ENCODE measurements around the gene ADRA2C.
"Not testable (repeated sequence)": the region's sequence is repeated elsewhere in the genome, so short reads cannot be mapped to it uniquely, and the experiment has no call there.

ADRA2C gene

DNA sequence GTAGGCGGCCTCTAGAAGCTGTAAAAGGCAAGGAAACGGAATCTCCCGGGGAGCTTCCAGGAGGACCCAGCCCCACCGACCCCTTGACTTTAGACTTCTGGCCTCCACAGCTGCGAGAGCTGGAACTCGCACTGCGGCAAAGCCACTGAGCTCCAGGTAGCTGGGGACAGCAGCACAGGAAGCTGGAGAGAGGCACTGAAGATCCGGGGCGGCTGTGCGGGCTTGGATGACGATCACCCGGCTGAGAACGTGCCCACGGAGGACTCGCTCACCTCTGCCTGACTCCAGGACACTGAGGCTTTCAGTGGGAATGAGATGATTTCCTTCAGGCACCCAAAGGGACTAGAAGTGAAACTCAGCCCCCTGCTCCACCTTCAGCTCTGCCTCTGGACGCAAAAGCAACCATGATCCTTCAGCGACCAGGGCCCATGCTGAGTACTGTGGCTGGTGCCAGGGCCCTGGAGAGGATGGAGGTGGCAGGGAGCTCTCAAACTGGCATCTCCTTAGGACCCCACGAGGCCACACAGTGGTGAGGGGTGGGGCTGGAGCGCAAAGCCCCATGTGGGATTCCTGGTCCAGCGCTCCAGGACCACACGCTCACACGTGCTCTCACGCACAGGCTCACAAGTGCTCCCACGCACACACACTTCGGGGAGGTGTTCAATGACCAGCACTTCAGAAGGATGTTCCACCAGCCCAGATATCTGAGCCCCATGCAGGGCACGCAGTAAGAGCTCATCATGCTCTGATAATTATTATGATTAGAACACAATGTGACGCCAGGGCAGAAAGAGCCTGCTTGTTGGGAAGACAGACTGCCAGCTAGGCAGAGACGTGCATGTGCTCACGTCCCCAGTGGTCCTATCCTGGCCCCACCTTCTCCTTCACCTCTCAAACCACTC is 47.2 kb downstream of the ADRA2C start:
- no peak for DNase-seq (ENCODE audit: insufficient read length, low spot score)
- TF ChIP-seq POLR2AphosphoS5 (IDR thresholded peaks at IDR 0.05; ENCODE audit: low read depth, low read length) (no peak), POLR2A (IDR thresholded peaks at IDR 0.05; ENCODE audit: low read depth, low read length) (no peak), POU2F2 (IDR thresholded peaks at IDR 0.05; ENCODE audit: low read depth, low read length) (no peak), TAF1 (IDR thresholded peaks at IDR 0.05; ENCODE audit: low read depth, low read length) (no peak), PAX5 (IDR thresholded peaks at IDR 0.05; ENCODE audit: insufficient read depth, low read length, severe bottlenecking) (no peak), SPI1 (IDR thresholded peaks at IDR 0.05; ENCODE audit: low read depth, low read length) (no peak)
- no peak for FAIRE-seq

DNA sequence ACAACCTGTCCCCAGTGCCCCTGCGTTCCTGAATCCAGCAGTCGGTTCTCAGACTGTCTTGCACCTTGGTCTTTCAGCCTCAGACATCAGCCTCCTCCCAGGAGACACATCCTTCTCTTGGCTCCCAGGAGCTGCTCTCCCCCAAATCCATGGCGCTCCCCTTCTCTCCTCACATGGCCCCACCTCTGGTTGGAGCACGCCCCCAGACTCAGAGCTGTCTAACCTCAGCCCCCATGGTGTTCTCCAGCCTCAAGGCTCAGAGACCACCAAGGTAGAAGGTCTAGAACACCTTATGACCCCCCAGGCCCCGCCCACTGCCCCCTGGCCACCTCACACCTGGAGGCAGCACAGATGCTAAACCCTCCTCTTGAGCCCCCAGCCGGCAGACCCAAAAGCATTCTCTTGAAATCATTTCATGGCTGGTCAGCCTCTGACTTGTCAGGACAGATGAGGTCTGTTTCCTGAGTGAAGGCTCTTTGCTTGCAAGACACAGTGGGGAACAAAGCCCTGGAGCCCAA is 47.9 kb downstream of the ADRA2C start:
- no peak for DNase-seq (ENCODE audit: insufficient read length, low spot score)
- TF ChIP-seq PAX5 (IDR thresholded peaks at IDR 0.05; ENCODE audit: insufficient read depth, low read length, severe bottlenecking) (no peak), TAF1 (IDR thresholded peaks at IDR 0.05; ENCODE audit: low read depth, low read length) (no peak), POLR2AphosphoS5 (IDR thresholded peaks at IDR 0.05; ENCODE audit: low read depth, low read length) (no peak), POU2F2 (IDR thresholded peaks at IDR 0.05; ENCODE audit: low read depth, low read length) (no peak), SPI1 (IDR thresholded peaks at IDR 0.05; ENCODE audit: low read depth, low read length) (no peak), POLR2A (IDR thresholded peaks at IDR 0.05; ENCODE audit: low read depth, low read length) (no peak)
- no peak for FAIRE-seq

DNA sequence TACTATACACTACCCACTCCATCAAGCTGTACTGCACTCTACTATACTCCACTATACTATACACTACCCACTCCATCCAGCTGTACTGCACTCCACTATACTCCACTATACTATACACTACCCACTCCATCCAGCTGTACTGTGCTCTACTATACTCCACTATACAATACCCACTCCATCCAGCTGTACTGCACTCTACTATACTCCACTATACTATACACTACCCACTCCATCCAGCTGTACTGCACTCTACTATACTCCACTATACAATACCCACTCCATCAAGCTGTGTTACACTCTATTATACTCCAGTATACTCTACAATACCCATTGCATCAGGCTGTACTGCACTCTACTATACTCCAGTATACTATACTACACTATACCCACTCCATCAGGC is 48.7 kb downstream of the ADRA2C start:
- DNase-seq (ENCODE audit: insufficient read length, low spot score) = not testable (repeated sequence)
- FAIRE-seq = peak; percentile 98

DNA sequence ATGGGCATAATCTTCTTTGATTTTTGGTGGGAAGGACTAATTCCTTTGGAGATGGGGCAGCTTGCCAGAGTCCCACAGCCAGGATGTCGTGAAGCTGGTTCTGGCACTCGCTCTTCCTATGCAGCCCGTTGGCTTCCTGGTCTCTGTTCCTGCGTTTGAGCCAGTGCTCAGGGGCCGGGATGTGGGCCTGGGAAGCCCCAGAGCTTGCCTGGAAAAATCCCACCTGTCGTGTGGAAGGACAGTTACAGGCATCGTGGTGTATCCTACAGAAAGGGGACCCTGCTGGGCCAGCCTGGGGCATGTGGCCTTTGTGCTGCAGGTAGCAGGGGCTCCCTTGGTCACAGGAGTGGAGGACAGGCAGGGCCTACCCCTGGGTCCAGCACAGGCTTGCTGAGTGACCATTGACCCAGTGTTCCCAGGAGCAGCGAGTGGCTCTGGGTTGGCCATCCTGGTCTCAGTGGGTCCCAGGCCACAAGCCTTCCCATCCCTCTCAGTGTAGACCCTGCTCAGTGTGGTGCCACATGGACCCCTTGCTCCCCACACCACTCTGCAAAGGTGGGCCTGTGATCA is 50.2 kb downstream of the ADRA2C start:
- DNase-seq (ENCODE audit: insufficient read length, low spot score) = no peak
- no peak for FAIRE-seq

DNA sequence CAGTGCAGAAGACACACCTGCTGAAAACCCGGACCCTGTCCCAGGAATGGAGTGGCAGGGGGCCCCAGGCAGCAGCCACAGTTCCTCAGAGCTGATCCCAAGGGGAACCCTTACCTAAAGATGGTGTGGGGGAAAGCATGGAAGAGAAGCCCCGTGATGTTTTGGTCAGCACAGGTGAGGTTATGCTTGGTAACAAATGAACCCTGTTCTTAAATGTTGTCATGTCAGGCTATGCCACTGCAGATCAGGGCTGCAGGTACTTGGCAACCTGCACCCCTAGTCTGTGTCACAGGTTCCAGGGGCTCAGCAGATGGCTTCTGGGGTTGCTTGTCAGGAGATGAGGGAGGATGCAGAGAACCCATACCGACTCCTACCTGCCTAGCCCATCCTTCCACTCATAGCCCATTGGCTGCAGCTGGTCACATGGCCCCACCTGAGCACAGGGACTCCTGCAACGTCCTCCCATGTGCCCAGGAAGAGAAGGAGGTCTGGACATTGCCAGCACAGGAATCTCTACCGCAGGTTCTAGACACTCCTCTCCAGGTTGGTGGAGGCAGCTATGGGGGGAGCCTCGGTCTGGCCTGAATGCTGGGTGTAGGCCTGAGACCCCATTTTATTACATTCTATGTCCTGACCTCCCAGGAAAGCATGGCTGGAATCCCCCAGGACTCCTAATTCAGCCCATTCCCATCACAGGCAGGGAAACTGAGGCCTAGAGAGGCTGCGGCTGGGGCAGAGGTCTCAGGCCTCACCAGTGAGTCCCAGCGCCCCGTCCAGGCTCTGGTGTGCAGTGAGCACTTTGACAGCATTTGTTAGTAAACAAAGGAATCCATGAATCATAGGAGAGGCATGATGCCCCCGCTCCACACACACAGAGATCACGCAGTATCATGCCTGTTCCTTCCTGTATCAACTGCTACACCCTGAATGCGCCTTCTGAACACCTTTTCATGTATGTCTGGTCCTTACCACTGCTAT is 51.1 kb downstream of the ADRA2C start:
- DNase-seq (ENCODE audit: insufficient read length, low spot score) (no peak), FAIRE-seq (no peak)
- TF ChIP-seq TAF1 (IDR thresholded peaks at IDR 0.05; ENCODE audit: low read depth, low read length) = no peak
- no peak for TF ChIP-seq POLR2AphosphoS5 (IDR thresholded peaks at IDR 0.05; ENCODE audit: low read depth, low read length)
- no peak for TF ChIP-seq SPI1 (IDR thresholded peaks at IDR 0.05; ENCODE audit: low read depth, low read length)
- TF ChIP-seq POU2F2 (IDR thresholded peaks at IDR 0.05; ENCODE audit: low read depth, low read length) = no peak
- no peak for TF ChIP-seq PAX5 (IDR thresholded peaks at IDR 0.05; ENCODE audit: insufficient read depth, low read length, severe bottlenecking)
- TF ChIP-seq POLR2A (IDR thresholded peaks at IDR 0.05; ENCODE audit: low read depth, low read length) = no peak

More for the DNA sequence above, 50.2 kb downstream of the ADRA2C start:
- TF ChIP-seq POLR2A (IDR thresholded peaks at IDR 0.05; ENCODE audit: low read depth, low read length) (no peak), TAF1 (IDR thresholded peaks at IDR 0.05; ENCODE audit: low read depth, low read length) (no peak), POU2F2 (IDR thresholded peaks at IDR 0.05; ENCODE audit: low read depth, low read length) (no peak), SPI1 (IDR thresholded peaks at IDR 0.05; ENCODE audit: low read depth, low read length) (no peak), POLR2AphosphoS5 (IDR thresholded peaks at IDR 0.05; ENCODE audit: low read depth, low read length) (no peak), PAX5 (IDR thresholded peaks at IDR 0.05; ENCODE audit: insufficient read depth, low read length, severe bottlenecking) (no peak)
